HG02870 (cell line): Measurements from ENCODE around the gene OPCML.

ENCODE experiments used
- ATAC-seq: cut with Tn5 transposase; IDR thresholded peaks from one replicate; pipeline ENCODE4 v1.9.1; 2021; ENCODE audit warnings: mild to moderate bottlenecking, moderate library complexity; ENCODE audit not compliant: unreplicated experiment

The OPCML gene

DNA sequence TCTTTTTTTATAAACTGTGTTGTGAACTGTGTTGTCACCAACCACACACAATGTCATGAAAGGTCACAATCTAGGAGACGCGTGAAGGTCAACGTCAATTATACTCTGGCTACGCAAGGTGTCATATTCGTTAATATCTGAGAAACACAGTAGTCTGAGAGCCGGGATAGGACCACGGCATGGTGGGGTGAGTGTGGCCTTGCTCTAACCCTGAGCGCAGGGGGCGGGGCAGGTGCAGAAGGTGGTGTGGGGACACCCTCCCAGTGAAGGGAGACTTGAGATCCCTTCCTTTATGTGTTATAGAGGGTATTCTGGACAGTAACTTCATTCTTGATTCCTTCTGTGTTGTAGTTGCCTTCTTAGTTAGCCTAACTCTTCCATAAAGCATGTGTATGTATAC, 883.0 kb downstream of the OPCML start:
- ATAC-seq, result no peak

DNA sequence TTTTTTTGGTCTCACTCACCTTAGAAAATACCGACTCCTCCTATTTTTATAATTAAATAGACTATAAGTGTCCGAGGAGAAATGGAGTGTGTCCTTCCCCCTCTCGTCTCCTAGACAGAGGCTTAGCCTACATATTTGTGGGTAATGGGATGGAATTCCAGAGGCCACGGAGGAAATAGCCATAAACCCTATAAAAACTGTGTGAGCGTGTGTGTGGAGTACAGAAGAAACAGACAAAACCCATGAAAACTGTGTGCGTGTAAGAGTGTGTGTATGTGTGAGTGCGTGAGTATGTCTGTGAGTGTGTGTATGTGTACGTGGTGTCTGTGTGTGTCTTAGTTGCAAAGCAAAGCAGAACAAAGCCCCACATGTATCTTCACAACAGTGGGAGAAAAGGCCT, 883.5 kb downstream of the OPCML start:
- no peak for ATAC-seq

DNA sequence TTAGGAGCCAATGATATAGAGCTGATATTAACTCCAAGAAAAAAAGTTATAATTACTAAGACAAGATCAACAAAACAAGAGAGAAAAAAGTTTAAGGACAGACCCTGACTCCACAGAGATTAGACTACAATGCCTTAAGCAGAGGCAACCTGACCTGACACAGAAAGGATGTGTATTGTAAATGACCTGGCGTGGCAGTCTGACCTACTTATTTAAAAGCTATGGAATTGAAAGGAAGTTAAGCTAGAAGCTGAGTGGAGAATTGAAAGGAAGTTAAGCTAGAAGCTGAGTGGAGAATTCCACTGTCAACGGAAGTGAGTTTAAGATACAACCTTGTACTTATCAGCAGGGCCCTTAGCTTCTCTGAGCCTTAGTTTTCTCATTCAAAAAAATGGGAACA, 885.4 kb downstream of the OPCML start:
- ATAC-seq, result no peak

DNA sequence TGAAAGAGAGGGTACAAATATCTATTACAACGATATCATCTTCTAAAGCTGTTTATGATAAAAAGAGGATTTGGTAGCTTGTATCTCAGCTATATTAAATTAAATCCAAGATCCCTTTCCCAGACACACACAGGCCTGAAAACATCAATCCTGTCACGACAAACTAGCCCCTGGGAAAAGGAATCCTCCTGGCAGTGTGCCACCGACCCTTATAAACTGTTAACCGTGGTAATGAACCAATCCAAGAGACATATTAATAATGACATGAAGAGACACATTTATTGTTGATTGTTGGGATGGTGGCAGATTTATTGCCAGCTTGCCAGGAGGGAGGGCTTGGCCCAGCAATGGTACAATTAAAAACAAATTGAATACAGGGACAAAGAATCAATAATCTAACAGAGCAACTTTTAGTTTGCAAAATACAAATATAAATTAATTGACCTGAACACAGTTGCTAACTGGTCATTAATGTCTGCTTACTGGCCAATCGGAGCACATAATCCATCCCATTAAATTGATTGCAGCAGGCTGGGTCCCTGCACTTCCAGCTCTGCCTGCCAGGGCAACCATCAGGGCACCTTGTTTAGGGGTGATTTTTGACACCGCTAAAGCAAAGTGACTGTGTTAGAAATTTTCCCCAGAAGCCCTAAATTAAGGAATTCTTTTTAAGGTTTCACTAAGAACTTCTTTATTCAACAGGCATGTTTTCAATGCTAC, 887.6 kb downstream of the OPCML start:
- no peak for ATAC-seq

DNA sequence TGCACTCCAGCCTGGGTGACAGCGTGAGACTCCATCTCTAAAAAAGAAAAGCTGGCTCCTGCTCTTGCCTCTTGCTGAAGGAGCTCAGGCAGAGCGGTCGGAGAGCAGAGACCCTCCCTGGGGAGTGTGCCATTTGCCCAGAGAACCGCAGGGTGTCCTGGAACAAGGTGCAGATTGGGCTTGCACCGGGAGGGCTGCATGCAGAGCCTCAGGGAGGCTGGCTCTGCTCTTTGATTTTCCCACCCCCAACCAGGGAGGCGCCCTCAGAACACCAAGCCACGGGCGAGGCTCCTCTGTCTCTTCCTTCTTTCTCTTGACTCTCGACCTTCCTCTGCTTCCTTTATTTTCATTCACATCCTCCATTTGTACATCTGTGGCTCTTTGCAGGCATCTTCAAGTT, 889.1 kb downstream of the OPCML start:
- no peak for ATAC-seq

DNA sequence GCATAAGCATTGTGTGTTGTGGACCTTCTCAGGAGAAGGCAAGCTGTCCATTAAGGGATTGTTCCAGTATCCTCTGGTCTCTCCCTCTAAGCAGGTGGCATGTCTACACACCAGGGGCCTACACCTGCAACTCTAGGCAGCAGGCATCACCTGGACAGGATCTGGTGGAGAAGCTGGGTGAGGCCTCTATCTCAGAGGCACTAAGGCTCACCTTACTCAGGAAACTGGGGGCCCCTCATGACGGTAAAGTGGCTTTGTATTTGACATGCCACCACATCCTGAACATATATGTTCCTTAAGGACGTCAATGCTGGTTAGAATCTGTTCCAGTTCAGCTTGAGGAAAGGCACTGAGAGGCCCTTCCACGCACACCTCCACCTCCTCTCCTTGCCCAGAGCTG, 891.3 kb downstream of the OPCML start:
- no peak for ATAC-seq

DNA sequence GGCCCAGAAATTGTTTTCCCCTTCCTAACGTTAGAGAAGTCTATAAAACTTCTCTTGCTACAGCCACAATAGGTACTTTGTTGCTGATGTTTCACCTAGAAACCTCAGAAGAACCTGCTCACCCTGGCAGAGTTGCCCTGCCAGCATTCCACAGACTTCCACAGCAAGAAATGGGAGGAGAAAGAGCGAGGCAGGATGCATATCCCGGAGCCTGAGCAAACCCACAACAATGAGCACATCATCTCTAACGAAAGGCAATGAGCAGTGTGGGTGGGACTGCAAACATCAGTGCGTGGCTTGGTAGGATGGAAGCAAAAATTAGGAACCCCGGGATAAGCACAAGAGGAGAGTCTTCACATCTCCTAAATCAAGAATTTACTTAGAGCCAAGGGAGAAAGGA, 892.3 kb downstream of the OPCML start:
- no peak for ATAC-seq

DNA sequence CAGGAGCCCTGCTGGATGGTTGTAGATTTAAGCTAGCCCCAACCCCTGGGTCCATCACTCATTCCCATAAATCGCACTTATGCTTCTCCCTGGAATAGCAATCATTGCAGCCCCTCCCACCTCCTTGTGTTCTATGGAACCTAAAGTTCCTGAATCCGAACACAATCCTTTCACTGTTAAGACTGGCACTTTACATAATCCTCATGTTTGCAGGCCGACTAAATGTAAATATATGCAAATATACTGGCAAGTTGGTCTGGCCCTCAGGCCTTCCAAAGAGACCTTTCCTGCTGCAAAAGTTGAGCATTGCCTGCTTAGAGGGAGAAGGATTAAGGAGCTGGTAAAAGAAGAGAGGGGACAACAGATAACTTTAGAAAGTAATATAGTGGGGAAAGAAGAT, 892.9 kb downstream of the OPCML start:
- ATAC-seq, result no peak

DNA sequence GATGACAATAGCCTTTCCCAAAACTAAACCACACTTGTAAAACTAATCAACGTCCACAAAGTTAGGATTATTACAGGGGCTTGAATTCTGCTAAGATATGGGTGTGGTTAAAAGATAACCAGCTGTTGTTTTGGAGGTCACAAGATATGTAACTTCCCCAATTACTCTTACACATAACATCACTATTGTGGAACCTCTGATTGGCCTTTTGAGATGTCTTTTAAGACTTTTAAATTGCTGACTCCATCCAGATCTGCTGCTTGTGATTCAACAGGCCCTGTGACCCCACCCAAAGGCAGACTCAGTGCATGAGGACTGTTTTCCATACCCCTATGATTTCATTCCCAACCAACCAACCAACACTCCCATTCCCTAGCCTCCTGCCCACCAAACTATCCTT, 893.9 kb downstream of the OPCML start:
- ATAC-seq, result no peak

DNA sequence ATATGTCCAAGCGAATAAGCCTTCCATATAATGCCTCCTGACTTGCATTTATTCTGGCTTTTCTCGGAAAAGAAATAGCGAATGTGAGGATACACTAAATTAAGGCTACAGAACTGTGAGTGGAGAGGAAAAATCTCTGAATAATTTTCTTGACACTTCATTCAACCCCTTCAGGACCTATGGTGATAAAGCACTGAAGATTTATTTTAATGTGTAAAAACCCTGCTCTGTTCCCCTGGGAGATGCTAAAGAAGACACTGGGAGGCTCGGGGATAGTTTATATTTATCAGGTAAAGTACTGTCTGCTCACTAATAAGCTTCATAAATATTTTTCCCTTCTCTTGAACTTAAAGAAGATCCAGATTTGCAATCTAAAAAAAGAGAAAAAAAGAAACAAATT, 895.8 kb downstream of the OPCML start:
- no peak for ATAC-seq

DNA sequence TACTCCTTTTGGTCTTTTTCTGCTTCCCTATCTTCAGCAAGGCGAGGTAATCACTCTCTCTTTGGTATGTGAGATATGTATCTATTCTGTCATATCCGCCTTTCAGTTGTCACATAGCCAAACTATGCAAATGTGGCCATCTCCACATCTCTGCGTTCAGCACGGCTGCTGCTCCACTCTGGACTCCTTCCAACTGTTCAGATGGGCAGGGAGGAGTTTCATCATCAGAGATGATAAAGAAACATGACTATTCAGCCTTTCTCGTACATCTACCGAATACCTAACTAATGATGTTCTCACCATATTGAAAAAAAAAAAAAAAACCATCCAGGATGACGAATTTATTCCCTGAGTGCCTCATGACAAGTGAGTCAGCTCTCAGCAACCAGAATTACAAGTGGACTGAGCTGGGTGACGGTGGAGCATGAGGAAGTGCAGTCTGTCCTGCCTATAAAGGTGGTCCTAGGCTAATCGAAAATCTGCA, 899.6 kb downstream of the OPCML start:
- ATAC-seq, result no peak

DNA sequence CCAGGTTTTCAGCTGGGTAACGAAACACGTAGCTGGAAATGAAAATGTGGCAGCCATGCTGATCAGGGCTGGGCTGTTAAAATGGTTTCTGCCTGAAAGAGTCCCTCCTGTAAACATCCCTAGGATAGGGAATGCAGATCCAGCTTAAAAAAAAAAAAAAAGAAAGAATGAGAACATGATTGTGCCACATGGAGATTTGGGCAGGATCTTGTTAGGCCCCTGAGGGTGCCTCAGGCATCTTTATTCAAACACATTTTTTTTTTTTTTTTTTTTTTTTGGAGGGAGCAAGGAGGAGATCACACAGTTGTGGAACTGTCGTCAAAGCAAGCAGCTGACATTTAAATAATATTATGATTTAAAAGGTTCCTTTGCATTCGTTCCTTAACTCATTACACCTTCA, 900.3 kb downstream of the OPCML start:
- no peak for ATAC-seq

DNA sequence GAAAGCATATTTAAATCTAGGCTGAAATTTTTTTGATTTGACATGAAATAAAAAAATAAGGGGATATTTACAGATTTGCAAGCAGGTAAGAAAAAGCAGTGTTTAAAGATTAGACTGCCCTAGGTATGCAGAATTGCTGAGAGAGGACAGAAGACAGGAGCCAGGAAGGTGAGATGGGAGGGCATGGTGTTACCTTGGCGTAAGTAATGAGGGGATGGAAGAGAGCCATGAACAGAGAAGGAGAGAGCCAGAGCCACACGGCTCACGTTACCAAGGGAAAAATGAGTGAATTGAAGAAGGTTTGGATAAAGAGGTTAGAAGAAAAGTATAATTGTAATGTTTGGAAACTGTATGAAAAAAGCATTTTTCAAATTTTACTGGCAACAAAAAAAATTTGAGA, 904.3 kb downstream of the OPCML start:
- ATAC-seq, result no peak

DNA sequence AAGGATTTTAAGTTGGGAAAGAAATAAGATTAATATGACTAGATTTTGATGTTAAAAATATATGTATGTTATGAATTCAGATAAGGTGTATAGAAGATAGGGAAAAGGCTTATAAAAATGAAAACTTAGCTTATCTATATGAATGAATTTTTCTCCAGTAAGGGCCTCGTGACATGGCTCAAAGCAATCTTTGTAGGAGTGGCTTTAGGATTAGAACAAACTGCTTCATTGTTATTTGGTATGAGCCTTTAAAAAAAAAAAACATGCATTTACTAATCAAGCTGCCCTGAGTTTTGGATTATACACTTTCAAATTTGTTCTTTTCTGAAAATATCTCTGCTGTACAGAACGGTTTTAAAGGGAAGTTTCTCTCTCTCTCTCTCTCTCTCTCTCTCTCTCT, 905.9 kb downstream of the OPCML start:
- no peak for ATAC-seq

DNA sequence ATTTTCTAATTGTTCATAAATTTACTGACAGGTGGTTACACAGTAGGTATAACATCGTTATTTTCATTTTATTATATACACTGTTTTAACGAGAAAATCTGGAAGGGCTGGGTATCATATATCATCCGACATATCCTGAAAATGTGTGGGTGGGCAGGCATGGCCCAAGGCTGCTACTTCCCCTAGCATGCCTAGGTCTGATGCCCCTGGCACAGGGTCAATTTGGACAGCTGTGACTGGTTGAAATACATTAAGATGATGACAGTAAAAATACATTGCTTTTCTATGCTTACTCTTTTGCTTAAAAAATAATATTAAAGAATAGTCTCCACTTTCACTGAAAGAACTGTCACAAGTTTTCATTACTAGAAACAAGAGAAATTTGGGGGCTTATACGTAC, 908.8 kb downstream of the OPCML start:
- no peak for ATAC-seq

DNA sequence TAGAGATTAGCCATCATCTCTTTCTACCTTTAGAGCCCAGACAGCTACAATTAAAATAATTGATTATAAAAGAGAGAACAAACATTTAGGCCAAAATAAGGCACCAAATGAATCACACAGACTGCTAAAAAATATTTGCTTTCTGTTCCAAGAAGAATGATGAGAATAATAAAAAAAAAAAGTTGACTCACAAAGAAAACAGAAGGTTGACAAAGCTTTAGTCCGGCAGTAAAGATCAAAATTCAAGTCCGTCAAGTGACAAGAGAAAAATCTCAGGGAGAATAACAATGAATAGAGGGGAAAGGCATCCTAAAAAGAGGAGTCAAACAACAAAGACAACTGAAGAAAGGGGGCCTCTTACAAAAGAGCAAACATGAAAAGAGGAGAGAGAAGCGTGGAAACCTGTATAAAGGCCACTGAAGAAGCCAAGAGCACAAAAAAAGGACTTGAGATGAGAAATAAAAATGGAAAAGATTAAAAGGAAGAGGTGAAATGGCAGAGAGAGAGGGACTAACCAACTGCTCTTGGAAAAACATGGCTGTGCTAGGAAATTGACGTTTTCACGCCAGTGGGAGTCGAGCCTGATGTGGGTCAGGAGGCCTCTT, 910.2 kb downstream of the OPCML start:
- ATAC-seq, result no peak

DNA sequence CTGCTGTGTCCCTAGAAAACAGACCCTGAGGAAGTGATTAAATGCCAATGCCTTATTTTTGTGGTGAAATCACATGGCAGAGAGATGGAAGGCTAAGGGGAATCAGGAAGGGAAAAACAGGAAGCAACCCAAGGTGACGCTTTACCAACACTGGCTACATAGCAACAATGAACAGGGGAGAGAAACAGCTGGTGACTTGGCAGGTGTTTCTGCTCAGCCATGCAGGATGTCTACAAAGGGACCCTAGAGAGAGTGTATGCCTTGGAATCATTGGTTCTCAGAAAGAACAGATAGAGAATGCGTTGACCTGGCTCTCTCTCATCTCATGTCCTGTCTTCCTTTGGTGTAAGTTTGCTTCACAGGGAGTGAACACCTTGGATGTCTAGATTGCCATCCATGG, 911.9 kb downstream of the OPCML start:
- ATAC-seq, result no peak

DNA sequence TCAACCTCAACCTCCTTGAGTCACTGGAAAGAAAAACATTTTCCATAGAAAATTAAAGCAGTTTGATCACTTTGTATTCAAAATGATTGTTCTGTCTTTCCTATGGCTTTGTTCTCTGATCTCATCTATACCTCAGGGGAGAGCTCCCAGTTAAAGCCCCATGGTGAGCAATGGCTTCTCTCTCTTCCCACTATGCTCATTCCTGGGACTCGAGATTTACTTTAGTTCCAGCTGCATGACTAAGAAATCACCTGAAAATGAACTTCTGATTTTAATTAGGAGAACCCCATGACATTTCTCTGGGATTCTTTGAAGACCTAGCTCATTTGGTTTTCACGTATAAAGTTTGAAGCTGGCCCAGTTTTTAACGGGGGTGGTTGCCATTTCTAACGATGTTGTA, 921.5 kb downstream of the OPCML start:
- ATAC-seq, result no peak

DNA sequence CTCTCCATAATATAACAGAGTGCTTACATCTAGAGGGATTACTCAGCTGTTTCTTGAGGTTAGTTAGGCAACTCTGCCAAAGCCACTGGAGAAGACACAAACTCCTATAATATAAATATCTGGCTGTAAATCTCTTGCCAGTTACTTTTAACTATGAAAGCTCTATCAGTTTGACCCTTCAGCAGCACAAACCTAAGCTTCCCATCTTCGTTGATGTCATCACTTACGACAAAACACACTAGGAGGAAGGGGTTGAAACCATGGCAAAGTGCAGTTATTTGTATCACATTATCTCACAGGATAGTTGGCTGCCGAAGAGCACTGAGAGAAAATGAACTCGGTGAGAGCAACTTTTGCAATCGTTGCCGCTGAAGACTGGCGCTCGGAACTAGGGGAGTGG, 922.1 kb downstream of the OPCML start:
- no peak for ATAC-seq

DNA sequence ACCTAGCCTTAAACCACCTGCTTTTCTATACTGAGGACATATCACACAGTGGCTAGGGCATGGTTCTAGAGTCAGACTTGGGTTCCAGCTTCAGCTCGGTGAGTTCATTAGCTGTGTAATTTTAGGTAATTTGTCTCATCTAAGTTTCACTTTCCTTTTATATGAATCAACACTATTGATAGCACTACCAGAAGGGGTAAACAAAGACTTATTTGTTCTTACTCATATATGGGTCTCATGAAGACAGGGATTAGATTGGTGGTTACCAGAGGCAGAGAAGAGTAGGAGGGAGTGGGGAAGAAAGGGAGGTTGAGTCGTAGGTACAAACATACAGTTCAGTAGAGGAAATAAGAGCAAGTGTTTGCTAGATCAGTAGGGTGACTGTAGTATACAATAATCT, 924.7 kb downstream of the OPCML start:
- no peak for ATAC-seq

DNA sequence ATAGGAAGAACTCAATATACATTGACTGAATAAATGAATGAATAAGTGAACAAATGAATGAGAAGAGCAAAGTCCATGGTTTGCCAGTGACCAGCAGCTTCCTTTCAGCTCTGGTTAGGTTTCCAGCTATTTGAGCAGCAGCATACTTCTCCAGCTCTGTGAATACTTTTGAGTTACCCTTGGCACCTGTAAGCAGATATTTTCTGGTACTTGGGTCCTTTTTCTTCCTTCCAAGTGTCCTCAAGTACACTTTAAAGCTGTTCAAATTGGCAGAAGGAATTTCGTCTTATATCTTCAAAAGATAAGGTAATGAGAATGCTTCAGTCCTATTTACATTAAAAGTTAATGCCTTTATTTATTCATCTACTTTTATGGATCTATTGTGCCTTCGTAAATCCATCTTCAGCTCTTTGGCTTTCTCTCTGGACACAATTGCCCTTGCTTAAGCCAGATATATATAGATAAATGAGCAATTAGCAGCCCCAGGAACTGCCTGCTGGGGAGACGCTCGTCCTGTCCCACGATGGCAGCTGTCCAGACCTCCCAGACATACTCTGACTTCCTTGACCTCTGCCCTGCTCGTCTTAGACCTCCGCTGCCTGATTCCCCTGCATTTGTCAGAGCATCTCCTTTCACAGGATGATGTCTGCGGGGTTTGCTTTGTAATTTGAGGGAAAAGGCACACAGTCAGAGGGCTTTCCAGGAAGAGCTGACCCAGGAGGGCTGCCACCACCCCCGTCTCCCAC, 926.3 kb downstream of the OPCML start:
- no peak for ATAC-seq

DNA sequence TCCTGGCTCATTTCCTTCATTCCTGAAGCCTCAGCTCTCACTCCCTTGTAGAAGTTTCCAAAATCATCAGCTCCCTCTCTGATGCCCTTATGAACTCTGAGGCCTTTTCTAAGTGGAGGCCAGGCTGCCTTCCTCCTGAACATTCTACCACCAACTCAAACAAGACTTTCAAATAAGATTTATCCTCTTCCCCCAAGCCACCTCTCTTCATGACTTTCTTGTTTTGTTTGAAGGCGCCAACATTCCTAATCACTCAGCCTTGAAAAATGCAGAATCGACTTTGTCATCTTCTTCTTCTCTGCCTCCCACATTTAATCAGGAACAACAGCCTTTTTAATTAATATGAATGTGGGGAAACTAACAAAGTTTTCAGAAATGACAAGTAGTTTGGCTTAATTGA, 927.9 kb downstream of the OPCML start:
- ATAC-seq, result no peak
